ENCODE measurements around the gene SS18L1.

DNA sequence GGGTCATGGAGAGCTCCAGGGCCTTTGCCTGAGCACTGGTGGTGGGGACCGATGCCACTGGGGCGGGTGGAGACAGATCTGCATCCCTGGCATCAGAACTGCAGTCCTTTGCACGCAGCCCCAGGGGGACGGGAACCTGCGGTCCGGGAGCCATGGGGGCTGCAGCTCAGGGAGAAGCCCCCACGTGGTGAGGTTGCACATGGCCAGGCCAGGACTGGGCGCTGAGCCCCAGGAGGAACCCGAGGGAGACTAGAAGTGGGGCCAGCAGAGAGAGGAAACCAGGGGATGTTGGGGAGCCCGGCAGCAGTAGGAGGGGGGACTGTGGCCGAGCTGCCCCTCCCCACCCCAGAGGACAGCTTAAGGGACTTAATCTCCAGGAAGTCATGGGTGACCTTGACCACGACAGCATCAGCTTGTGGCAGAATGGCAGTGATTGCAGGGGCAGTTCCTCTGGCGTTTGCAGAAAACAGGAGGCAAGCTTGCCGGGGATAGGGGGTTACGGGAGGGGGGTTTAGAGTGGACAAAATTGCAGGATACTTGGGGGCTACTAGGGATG, 39.3 kb upstream of the SS18L1 start:
- TF ChIP-seq ZFP3 (CRISPR knock-in tag; IDR thresholded peaks at IDR 0.05) (no peak), PATZ1 (CRISPR knock-in tag; IDR thresholded peaks at IDR 0.05; ENCODE audit: borderline replicate concordance) (no peak)

Measured in SK-N-SH treated with all-trans-retinoic acid at 6 μM for 48 hours (cell line).